GM12878 (cell line): ENCODE measurements around the gene SCMH1.

Experiments used
- CTCF ChIP-seq, 3 experiments: IDR thresholded peaks in 2 of 3; conservative IDR thresholded peaks in 1 of 3; 2 replicates each; pipeline ENCODE4 v1.5.1; 2011; ENCODE audit warnings: low read depth in 3 of 3, low read length in 3 of 3, mild to moderate bottlenecking in 3 of 3, control low read depth in 2 of 3, moderate library complexity in 2 of 3, inconsistent platforms in 1 of 3, mixed read lengths in 1 of 3; ENCODE audit not compliant: control insufficient read depth in 2 of 3, insufficient read depth in 1 of 3; ENCODE audit errors: extremely low read depth in 1 of 3
- LARP7 ChIP-seq: fragments of 450-650 bp; IDR thresholded peaks from 2 replicates; pipeline ENCODE4 v1.6.1; 2017; ENCODE audit warnings: mild to moderate bottlenecking
- NFXL1 ChIP-seq: fragments of 450-650 bp; IDR thresholded peaks from 2 replicates; pipeline ENCODE4 v1.6.1; 2017; ENCODE audit warnings: antibody characterized with exemption, mild to moderate bottlenecking, borderline replicate concordance
- POLR2A ChIP-seq: IDR thresholded peaks from 2 replicates; pipeline ENCODE4 v1.6.1; 2011; ENCODE audit warnings: low read depth, mild to moderate bottlenecking, low read length
- POLR2AphosphoS5 ChIP-seq: IDR thresholded peaks from 2 replicates; pipeline ENCODE4 v1.6.1; 2011; ENCODE audit warnings: mild to moderate bottlenecking, low read length, inconsistent platforms
- RAD21 ChIP-seq: IDR thresholded peaks from 2 replicates; pipeline ENCODE4 v1.6.1; 2011; ENCODE audit warnings: mild to moderate bottlenecking, low read depth, low read length, moderate library complexity; ENCODE audit not compliant: insufficient read depth

GRCh38 chr1:41003640-41004220 is 238.4 kb downstream of the SCMH1 start:
- TF ChIP-seq POLR2AphosphoS5 (no peak), POLR2A (peak; percentile 15; the same call in 1 of the 2 replicates), RAD21 (peak; percentile 47), LARP7 (0 out of 2 replicates have a peak, but pooled peaks have one; percentile 24), CTCF (IDR thresholded peaks at IDR 0.05 in 2 of 3, conservative IDR thresholded peaks at IDR 0.05 in 1 of 3; ENCODE audit: control insufficient read depth in 2 of 3, extremely low read depth in 1 of 3, insufficient read depth in 1 of 3, low read depth in 3 of 3, low read length in 3 of 3) (peak; percentile 66 to 77 (median 74); a peak in 5 of 6 replicates), NFXL1 (no peak)
